ENCODE measurements around the gene UNC5B. TPM values are rescaled to one million over a fixed set of nuclear protein-coding genes. Genes with fewer than 3 reads are reported as not detected.

The UNC5B gene
- polyA plus RNA-seq, 1 donor (not counting 4 experiments of a cell fraction or from before 2014, with no cell fraction given) = 1.1 TPM

DNA sequence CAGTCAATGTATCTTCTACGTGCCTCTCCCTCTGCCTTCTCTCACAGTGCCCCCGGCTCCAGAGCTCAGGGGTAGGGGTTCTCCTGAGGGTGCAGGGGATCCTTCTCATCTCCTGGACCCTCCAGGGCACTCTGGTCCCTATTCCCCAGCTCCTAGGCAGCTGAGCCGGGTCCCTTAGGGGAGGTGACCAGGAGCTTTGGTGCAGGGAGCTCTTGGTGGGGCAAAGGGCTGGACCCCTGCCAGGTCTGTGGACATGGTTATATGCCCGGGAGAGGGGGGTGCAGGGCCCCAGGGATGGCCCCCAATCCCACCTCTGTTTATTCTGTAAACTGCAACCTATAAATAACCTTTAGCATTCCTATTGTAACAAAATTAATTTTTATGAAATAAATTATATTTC, 90.1 kb downstream of the UNC5B start:
- Histone ChIP-seq H4K20me1 (ENCODE audit: control insufficient read depth, extremely low read depth, insufficient read depth, low read length) (no peaks in the 10 kb centered on the region), H2AFZ (ENCODE audit: control insufficient read depth, low read length) (no peak overlapping the region), H3K4me3 (ENCODE audit: control insufficient read depth in 2 of 3, extremely low read depth in 1 of 3, insufficient read depth in 2 of 3, low read depth in 1 of 3, low read length in 3 of 3) (no peak overlapping the region), H3K9me3 (ENCODE audit: control insufficient read depth, low read depth, low read length) (no peaks in the 10 kb centered on the region), H3K9ac (ENCODE audit: control insufficient read depth, extremely low read depth, insufficient read depth, low read length) (no peak overlapping the region), H3K9me1 (ENCODE audit: control insufficient read depth, extremely low read depth, insufficient read depth, low read length) (peaks cover 2% of the 10 kb centered on the region), H3K4me1 (ENCODE audit: control insufficient read depth, extremely low read depth, insufficient read depth, low read length) (peaks cover 13% of the 10 kb centered on the region), H3K79me2 (ENCODE audit: control insufficient read depth, insufficient read depth, low read length) (no peaks in the 10 kb centered on the region), H3K27me3 (ENCODE audit: control insufficient read depth, extremely low read depth, insufficient read depth, low read length) (peaks cover 10% of the 10 kb centered on the region), H3K4me2 (ENCODE audit: control insufficient read depth, extremely low read depth, insufficient read depth, low read depth, low read length) (no peak overlapping the region), H3K36me3 (ENCODE audit: control insufficient read depth in 2 of 2, extremely low read depth in 1 of 2, insufficient read depth in 2 of 2, low read length in 2 of 2) (no peaks in the 10 kb centered on the region), H3K27ac (ENCODE audit: control insufficient read depth, insufficient read depth, low read length) (no peak overlapping the region)
- no peak for FAIRE-seq
- no peak for DNase-seq (ENCODE audit: low read depth, low spot score)
- dilution Hi-C loops (cut with MboI; ENCODE audit: extremely low pct_ligation_motif_present, low sequenced_read_pairs) = no loop called here
- TF ChIP-seq EZH2 (IDR thresholded peaks at IDR 0.05; ENCODE audit: low read length) = no peak
- TF ChIP-seq, protein P1, sequence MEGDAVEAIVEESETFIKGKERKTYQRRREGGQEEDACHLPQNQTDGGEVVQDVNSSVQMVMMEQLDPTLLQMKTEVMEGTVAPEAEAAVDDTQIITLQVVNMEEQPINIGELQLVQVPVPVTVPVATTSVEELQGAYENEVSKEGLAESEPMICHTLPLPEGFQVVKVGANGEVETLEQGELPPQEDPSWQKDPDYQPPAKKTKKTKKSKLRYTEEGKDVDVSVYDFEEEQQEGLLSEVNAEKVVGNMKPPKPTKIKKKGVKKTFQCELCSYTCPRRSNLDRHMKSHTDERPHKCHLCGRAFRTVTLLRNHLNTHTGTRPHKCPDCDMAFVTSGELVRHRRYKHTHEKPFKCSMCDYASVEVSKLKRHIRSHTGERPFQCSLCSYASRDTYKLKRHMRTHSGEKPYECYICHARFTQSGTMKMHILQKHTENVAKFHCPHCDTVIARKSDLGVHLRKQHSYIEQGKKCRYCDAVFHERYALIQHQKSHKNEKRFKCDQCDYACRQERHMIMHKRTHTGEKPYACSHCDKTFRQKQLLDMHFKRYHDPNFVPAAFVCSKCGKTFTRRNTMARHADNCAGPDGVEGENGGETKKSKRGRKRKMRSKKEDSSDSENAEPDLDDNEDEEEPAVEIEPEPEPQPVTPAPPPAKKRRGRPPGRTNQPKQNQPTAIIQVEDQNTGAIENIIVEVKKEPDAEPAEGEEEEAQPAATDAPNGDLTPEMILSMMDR (optimal IDR thresholded peaks at IDR 0.05 in 1 of 3, IDR thresholded peaks at IDR 0.05 in 1 of 3, conservative IDR thresholded peaks at IDR 0.05 in 1 of 3; ENCODE audit: extremely low read depth in 1 of 3, insufficient read depth in 2 of 3, low read length in 3 of 3) = no peak

DNA sequence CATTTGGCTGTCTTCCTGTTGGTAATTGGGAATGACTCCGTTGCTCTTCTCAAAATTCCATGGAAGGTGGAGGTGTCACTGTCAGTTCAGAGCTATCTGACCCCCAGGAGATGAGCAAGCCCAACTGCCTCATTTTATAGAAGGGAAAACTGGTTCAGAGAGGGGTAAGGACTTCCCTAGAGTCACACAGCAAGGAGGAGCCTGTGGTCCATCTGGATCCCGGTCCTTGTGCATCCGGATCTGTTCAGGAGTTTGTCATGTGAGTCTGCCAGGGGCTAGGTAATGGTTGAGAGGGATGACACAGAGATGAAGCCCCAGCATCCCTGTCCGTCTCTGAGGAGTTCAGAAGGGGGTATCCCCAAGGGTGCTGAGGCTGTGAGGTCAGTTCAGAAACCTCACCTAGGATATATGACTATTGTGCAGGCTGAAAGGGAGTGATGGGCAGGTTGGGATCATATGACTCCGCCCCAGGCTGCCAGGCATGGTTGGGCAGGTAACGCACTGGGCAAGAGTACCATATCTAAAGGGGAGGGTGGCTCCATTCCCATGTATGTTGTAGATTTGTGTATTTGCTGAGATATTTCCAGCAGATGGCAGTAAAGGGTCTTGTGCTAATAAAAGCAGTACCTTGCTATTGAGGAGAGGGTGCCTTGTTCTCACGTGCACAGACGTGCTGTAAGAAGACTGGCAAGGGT, 90.7 kb downstream of the UNC5B start:
- dilution Hi-C loops (cut with MboI; ENCODE audit: extremely low pct_ligation_motif_present, low sequenced_read_pairs) = no loop called here
- TF ChIP-seq, protein P1 (optimal IDR thresholded peaks at IDR 0.05 in 1 of 3, IDR thresholded peaks at IDR 0.05 in 1 of 3, conservative IDR thresholded peaks at IDR 0.05 in 1 of 3; ENCODE audit: extremely low read depth in 1 of 3, insufficient read depth in 2 of 3, low read length in 3 of 3) = peak; percentile 50 to 64 (median 63)
- TF ChIP-seq EZH2 (IDR thresholded peaks at IDR 0.05; ENCODE audit: low read length) = no peak
- Histone ChIP-seq H3K9me1 (ENCODE audit: control insufficient read depth, extremely low read depth, insufficient read depth, low read length) (peaks cover 2% of the 10 kb centered on the region), H4K20me1 (ENCODE audit: control insufficient read depth, extremely low read depth, insufficient read depth, low read length) (no peaks in the 10 kb centered on the region), H3K9ac (ENCODE audit: control insufficient read depth, extremely low read depth, insufficient read depth, low read length) (no peak overlapping the region), H3K36me3 (ENCODE audit: control insufficient read depth in 2 of 2, extremely low read depth in 1 of 2, insufficient read depth in 2 of 2, low read length in 2 of 2) (no peaks in the 10 kb centered on the region), H3K4me3 (ENCODE audit: control insufficient read depth in 2 of 3, extremely low read depth in 1 of 3, insufficient read depth in 2 of 3, low read depth in 1 of 3, low read length in 3 of 3) (no peak overlapping the region), H3K27me3 (ENCODE audit: control insufficient read depth, extremely low read depth, insufficient read depth, low read length) (peaks cover 10% of the 10 kb centered on the region), H3K9me3 (ENCODE audit: control insufficient read depth, low read depth, low read length) (no peaks in the 10 kb centered on the region), H3K4me2 (ENCODE audit: control insufficient read depth, extremely low read depth, insufficient read depth, low read depth, low read length) (no peak overlapping the region), H2AFZ (ENCODE audit: control insufficient read depth, low read length) (no peak overlapping the region), H3K4me1 (ENCODE audit: control insufficient read depth, extremely low read depth, insufficient read depth, low read length) (peaks cover 13% of the 10 kb centered on the region), H3K27ac (ENCODE audit: control insufficient read depth, insufficient read depth, low read length) (no peak overlapping the region), H3K79me2 (ENCODE audit: control insufficient read depth, insufficient read depth, low read length) (no peaks in the 10 kb centered on the region)
- DNase-seq (ENCODE audit: low read depth, low spot score) (peak; percentile 28), FAIRE-seq (peak; percentile 95)
